HG03139 (cell line): ENCODE data around the gene SEPTIN8.
"Not testable (repeated sequence)": the region's sequence is repeated elsewhere in the genome, so short reads cannot be mapped to it uniquely, and the experiment has no call there.

ENCODE experiments used
- ATAC-seq: cut with Tn5 transposase; IDR thresholded peaks from one replicate; pipeline ENCODE4 v1.9.1; 2021; ENCODE audit not compliant: unreplicated experiment

The SEPTIN8 gene

DNA sequence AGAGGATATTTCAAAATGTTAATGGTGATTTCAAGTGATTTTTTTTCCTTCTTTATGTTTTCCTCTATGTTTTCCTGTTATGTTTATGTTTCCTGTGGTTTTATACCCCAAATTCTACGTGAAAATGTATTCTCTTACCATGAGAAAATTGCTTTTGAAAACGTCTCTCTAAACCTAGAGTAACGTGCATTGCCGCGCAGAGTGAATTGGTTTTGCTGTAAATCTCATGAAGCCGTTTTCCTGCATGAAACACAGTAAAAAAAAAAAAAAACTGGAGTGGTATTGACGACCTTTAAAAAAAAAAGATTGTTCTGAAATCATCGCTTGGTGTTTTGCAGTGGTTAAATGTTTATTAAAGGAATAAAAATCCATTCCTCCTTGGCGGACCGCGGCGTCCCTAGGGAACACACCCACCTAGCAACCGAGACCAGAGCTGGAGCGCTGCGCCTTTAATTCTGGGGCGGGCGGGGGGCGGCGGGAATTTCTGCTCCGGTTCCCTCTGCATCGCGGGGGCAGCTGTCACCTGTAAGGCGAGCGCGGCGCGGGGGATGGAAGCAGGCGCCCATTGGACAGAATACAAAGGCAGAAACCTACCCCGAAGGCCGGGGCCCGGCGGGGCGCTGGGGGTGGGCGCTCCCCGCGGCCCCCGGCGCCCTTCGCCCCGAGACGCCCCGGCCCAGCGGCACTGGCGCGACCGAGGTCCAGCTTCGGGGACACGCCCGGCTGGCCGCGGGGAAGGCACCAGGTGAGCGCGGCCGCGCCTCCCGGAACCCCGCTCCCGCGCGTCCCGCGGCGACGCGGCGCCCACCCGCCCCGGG is 36.0 kb upstream of the SEPTIN8 start, which contains the start of gene SOWAHA:
Gene SOWAHA (plus strand): TSS at position 522 of the 818 bp plus-strand sequence. CDS start 320 bp downstream, outside the sequence.
- no peak for ATAC-seq

DNA sequence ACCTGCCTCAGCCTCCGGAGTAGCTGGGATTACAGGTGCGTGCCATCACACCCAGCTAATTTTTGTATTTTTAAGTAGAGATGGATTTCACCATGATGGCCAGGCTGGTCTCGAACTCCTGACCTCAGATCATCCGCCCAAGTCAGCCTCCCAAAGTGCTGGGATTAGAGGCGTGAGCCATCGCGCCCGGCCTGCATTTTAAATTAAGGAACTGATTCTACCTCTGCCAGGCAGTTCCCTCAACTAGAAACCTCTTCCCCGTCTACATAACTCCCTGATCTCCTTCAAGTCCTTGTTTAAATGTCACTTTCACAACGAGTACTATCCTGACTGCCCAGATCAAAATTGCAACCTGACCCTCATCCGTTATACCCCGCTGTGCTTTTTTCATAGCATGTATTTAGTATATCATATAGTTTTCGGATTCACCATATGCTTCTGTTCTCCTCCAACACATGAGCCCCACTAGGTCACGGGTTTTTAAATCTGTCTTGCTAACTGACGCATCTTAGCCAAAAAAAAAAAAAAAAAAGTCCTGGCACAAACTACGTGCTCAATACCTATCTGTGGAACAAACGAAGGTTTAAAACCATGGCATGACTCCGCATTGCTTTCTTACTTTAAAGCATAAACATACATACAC is 35.2 kb upstream of the SEPTIN8 start:
- ATAC-seq, result no peak

GRCh38 chr5:132810605-132811004 is 33.6 kb upstream of the SEPTIN8 start:
- ATAC-seq, result no peak

DNA sequence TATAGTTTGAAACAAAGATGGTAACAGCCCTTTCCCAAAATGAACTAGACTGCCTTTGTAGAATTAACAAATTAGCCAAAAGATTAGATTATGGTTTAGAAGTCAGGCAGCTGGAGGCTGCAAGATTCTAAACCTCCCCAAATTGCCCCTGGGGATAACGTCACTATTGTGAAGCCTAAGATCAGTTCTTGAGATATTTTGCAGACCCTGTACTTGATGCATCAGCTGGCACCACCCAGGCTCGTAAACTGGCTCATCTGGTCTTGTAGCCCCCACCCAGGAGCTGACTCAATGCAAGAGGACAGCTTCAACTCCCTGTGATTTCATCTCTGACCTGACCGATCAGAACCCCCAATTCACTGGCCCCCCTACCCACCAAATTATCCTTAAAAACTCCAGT is 31.8 kb upstream of the SEPTIN8 start:
- ATAC-seq, result no peak

DNA sequence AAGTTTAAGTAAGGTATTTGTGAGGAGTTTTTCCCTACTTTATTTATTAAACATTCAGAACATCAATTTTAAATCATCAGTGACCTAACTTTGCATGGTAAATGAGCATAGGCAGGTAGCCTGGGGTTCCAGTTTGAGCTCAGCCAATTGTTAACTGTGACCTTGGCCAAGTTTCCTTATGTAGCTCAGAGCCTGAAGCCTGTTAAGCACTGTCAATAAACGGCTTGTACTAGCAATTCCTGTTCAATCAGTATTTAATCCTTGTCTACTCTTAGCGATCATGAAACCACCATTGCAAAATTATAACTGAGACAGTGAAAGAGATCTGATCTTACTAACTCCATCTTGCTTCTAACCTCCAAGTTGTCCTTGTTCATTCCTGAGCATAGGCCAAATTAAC is 31.4 kb upstream of the SEPTIN8 start:
- no peak for ATAC-seq

DNA sequence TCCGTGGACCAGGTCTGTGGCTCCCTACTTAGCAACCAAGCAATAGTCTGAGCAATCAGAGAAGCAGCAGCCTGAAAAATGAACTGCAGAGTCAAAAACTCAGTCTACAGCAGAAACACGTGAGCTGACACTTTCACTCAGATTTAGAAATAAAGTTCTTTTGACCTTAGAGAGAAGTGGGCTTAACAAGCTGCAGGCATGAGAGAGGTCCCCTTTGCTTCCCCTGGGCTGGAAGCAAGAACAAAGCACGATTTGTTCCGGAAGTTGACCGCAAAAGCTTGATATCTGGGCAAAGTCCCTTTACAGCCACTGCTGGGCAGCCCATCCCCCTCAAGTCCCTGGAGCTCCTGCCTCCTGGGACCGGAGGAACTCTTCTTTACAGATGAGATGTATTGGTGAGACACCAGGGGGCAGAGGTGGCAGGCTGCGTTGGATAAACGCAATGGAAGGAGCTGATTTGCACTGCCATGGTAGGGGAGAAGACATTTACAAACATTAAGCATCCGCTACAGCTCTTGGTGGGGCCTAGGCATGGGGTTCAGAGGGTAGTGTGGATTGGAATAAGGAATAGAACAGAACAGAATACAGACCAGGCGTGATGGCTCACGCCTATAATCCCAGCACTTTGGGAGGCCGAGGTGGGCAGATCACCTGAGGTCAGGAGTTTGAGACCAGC is 30.3 kb upstream of the SEPTIN8 start:
- no peak for ATAC-seq

- ATAC-seq, result not testable (repeated sequence)
Observed at GRCh38 chr5:132806804-132807162, 29.7 kb upstream of the SEPTIN8 start.

- ATAC-seq, result not testable (repeated sequence)
Observed at GRCh38 chr5:132805872-132806271, 28.8 kb upstream of the SEPTIN8 start.

- ATAC-seq, result not testable (repeated sequence)
Observed at GRCh38 chr5:132804219-132804618, 27.2 kb upstream of the SEPTIN8 start.

- not testable (repeated sequence) for ATAC-seq
Observed at GRCh38 chr5:132802685-132803066, 25.6 kb upstream of the SEPTIN8 start.

GRCh38 chr5:132802044-132802684 is 25.1 kb upstream of the SEPTIN8 start:
- no peak for ATAC-seq

GRCh38 chr5:132800545-132800944 is 23.5 kb upstream of the SEPTIN8 start:
- no peak for ATAC-seq

DNA sequence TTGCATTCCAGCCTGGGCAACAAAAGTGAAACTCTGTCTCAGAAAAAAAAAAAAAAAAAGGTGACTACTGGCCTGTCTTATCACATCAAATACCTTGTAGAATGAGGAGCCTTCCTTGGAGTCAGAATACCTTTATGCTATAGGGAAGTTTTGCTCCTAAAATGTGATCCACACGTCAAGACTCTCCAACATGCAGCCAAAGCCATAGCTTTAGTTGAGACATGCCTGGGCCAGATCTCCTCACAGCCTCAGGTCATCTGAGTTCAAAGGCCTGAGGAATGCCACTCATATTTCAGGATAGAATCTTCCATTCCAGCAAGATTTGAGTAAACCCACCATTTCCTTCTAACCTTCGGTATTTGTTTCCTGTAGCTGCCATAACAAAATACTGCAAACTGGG is 22.4 kb upstream of the SEPTIN8 start:
- ATAC-seq, result no peak

GRCh38 chr5:132797651-132798050 is 20.6 kb upstream of the SEPTIN8 start:
- no peak for ATAC-seq

DNA sequence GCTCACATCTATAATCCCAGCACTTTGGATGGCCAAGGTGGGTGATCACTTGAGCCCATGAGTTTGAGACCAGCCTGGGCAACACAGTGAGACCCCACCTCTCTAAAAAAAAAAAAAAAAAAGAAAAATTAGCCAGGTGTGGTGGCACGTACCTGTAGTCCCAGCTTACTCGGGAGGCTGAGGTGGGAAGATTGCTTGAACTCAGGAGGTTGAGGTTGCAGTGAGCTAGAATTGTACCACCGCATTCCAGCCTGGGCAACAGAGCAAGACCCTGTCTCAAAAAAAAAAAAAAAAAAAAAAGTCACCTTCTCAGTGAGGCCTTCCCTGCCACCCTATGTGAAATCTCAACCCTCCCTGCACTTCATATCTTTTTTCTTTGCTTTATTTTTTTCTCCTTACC is 14.0 kb upstream of the SEPTIN8 start:
- no peak for ATAC-seq

- no peak for ATAC-seq
Observed at GRCh38 chr5:132790201-132790865, 13.3 kb upstream of the SEPTIN8 start.

DNA sequence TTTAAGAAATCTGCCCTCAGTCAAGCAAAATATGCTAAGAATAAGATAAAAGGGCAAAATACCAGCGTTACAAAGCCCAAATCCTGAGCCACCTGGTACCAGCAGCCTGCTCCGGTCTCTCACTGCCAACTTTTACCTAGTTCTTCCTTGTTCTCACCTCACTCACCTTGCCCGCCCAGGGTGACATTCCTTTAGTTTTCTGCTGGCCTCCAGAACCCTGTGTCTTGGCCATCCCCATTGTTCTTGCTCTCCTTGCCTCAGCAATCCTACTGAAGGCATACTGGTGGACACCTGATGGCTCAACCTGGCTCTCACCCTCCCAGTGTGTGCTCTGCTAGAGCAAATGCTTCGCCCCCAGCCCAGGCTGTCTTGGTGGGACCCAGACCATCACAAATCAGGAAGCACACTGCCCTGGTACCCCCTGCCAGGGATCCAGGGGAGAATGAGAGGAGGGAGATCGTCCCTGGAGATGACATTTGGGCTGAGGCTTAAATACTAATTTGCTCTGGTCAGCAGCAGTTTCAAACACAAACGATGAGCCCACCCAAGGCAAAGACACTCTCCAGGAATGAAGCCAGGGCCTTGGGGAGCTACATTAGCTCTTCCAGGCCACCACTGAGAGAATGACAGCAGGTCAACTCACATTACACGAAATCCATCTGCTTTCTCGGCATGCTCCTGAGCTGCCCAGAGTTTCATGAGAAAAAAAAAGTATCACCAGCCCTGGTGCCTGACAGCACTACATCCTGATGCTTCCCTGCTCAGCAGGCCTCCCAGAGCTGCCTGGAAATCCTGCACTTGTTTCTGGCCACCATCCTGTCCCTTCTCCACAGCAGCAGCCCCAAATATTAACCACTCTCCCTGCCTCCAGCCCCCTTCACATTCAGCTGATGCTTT is 12.2 kb upstream of the SEPTIN8 start:
- ATAC-seq, result no peak

GRCh38 chr5:132788508-132788907 is 11.5 kb upstream of the SEPTIN8 start:
- no peak for ATAC-seq

DNA sequence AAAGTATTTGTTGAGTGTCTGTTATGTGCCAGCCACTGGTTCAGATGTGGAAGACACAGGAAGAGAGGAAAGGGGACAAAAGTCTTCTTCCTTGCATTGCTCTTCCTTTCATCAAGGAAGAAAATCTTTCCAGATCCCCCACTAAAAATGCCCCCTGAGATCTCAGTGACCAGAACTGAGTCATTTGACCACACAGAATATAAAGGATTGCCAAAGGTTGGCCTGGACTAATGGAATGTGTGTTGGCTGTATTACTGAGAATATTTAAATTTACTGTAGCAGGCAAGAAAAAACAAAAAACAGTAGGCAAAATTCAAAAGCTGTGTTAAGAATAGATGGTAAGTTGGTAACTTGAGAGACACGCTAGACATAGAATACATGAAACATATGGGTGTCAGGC is 10.0 kb upstream of the SEPTIN8 start:
- ATAC-seq, result no peak

GRCh38 chr5:132785864-132786263 is 8.8 kb upstream of the SEPTIN8 start:
- ATAC-seq, result no peak
